HG03095 (cell line): ENCODE data around the gene FZD10.

Experiments
- ATAC-seq: cut with Tn5 transposase; IDR thresholded peaks from one replicate; pipeline ENCODE4 v1.9.1; 2021; ENCODE audit warnings: moderate library complexity; ENCODE audit not compliant: unreplicated experiment

Gene FZD10

GRCh38 chr12:130131025-130131424 lies 31.2 kb upstream of the FZD10 start:
- ATAC-seq: no peak

DNA sequence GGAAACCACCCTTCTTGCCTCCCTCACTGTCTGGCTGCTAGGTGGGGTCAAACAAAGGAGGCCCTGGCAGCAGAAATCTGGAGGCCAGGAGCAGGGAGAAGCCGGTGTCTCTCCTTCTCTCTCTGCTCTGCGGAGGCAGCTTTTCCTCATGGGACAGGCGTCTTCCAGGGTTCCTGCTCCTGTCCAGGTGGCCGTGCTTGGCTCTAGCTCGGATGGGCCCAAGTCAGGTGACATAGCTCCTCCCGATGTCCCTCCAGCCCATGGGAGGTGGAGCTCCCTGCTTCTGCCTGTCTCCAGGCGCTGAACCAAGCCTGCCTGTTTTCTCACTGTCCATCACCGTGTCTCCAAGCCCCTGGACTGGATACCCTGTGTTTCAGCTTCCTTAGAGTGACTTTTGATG lies 30.5 kb upstream of the FZD10 start:
- no peak for ATAC-seq

DNA sequence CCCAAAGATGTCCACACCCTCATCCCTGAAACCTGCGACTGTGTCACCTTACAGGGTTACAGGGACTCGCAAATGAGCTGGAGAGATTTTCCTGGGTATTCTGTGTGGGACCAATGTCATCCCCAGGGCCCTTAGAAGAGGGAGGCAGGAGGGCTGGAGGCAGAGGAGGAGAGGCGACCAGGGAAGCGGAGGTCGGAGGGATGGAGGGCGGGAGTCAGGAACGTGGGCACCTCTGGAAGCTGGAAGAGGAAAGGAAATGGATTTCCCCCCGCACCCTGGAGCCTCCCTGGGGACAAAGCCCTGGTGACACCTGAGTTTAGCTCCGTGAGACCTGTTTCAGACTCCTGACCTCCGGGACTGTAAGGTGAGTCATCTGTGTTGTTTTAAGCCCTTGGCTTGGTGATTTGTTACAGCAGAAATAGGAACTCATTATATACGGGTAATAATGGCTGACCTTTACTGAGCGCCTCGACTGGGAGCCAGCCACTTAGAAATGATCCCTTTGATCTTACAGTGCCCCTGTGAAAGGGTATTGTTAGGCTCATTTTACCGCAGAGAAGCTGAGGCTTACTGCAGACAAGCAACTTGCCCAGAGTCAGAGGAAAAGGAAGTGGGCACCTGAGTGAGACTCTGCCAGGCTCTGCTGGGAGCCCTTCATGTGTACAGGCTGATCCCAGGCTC lies 29.3 kb upstream of the FZD10 start:
- no peak for ATAC-seq

DNA sequence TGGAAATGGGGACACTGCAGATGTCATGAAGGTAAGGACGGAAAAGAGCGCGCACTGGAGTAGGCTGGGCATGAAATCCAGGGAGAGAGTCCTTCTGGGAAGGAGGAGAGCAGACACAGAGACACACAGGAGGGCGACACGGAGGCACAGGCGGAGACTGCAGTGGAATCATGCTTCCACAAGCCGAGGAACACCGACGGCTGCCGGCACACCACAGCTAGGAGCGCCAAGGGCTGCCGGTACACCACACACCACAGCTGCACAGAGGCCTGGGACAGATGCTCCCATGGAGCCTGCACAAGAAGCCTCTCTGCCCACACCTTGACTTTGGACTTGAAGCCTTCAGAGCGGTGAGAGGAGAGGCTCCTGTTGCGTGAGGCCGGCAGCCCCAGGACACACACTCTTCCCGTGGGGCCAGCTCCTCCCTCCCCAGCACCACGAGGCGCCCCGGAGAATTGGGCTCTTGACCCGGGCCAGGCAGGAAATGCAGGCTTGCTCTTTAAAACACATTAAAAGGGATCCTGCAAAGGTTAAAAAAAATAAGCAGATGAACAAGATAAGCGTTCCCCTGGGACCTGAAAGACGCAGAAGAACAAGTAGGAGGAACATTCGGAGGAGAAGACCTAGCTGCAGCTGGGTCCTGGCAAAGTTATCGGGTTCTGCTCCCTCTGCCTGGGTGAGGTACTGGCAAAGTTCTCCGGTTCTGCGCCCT lies 28.3 kb upstream of the FZD10 start:
- no peak for ATAC-seq

DNA sequence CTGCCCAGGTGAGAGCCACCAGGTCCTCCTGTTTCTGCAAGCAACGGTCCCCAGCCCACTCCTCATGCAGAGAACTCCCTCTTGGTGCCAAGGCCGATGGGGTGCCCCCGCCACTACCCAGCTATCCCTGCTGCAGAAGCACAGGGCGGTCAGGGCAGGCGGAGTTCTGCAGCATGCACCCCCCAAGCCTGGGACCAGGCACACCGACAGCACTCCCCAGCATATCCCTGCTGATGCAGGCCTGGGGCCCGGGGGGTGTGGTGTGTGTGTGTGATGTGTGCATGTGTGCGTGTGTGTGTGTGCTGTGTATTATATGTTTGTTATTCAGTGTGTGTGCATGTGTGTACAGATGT lies 27.7 kb upstream of the FZD10 start:
- no peak for ATAC-seq

- ATAC-seq: no peak
These were observed 25.7 kb upstream of the FZD10 start for GRCh38 chr12:130136509-130137039.

DNA sequence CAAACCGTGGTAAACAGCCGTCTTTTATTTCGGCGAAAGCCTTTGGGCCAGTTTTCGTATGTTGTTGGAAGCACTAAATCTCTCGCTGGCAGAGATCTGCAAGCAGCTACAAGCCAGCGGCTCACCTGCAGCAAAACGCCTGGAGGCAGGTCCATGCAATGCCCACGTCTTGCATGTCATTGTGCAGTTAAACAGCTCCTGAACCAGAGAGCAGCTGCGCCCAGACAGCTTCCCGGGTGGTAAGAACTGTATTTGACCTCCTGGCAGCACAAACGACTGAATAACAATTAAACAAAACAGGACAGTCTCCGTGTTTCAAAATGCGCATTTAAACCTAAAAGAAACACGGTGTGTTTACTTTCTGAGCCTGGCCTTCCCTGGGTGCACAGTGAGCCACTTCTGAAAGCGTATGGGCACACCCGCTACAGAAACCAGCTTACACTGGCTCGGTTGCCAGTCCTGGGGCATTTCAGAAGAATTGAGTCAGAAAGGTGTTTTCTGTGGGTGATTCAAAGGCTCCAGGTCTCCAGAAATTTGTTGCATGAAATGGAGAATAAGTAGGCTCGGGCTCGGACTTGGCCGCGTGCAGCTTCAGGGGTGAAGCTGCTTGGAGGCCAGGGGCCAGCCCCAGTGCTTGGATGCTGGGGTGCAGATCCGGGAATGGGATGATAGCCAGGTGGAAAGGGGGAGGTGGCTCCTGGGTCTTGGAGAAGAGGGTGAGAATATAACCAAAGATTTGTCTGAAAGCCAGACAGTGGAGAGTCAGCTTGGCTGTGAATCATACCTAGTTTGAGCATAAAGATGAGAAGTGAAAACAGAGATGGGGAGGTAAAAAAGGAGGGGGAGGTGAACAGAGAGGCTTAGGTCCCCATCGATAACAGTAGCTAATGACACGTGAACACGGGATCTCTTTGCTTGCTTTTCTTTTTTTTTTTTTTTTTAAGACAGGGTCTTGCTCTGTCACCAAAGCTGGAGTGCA lies 24.9 kb upstream of the FZD10 start:
- no peak for ATAC-seq

DNA sequence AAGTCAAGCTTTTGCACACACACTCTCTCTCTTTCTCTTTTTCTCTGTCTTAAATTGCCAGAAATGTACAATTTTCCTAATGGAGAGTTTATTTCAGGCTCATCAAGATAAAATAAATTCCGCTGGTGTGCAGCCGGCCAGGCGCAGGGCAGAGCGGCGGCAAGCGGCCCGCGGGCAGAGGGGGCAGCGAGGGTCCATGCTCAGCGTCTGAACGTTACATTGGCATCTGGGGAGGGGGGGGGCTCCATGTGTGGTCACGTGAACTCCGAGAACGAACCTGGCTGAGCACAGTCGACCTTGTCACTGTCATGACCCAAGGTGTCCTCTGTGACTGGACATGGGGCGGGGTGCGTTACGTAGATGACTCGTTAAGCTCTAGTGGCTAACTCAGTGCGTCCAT lies 23.8 kb upstream of the FZD10 start:
- ATAC-seq: no peak

DNA sequence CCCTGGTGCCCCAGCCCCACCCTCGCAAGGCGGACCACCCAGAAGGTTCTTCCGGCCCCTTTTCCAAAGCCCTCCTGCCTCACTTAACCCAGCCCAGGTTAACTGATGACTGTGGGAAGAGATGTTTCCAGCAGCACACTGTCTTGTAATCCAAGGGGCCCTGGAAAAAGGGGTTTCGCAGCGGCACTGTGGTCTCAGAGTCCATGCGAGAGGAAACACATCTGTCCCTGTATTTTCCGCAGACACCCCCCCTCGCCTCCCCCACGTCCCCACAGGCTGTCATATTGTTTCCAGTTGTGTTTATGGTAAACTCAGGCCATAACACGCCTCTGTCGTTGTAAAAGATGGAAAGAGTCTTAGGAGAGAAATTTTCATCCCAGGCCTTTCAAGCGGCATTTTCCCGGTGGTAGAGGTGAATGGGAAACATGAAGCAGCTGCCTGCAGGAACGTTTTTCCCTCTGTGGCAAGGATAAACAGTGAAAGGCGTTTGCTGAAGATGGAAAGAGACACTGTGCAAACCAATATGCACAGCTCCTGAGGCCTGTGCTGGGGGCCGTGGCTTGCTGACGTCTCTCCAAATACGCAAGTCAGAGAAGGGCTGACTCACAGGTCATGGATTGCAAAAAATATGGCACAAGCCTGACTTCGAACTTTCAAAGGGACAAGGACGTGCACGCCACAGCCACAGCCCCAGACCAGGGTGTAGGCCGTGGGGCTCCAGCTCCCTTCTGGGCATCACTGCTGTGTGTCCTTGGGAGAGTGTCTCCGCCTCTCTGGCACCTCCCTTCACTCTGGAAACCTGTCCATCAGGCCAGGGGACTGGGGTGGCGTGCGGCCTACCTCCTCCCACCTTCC lies 22.5 kb upstream of the FZD10 start:
- ATAC-seq: no peak

DNA sequence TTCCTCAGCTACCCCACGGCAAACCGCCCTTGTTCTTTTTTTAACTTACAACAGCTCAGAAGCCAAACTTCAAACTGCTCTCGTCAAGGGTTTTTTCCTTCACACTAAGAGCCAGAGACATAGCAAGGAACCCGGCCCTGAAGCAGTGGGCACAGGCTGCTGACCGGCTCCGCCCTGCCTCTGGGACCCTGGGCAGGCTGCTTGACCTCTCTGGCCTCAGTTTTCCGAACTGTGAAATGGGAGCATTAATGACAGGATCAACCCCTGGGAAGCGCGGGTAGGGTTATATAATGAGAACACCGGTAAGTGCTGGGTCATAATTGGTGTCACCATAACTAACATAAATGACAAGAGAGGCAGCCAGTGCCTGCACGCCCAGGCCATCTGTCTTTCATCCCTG lies 21.2 kb upstream of the FZD10 start:
- no peak for ATAC-seq

GRCh38 chr12:130141901-130142683 lies 20.2 kb upstream of the FZD10 start:
- ATAC-seq: no peak

DNA sequence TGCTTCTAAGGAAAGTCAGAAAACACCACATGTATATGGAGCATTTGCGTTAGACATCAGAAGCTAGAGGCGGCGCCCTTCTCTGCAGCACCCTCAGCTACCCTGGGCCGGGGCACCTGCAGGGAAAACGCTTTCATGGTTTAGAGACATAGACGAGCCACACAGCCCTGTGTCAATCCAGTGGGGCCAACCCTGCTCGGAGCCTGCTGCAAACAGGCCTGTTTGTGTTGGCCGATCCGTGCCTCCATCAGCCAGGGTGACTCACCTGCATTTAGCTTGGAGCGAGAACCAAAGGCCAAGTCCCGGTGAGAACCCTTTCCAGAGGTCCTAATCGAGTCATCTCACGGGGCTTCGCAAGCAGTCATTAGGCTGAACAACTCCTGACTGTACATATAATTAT lies 19.5 kb upstream of the FZD10 start:
- ATAC-seq: no peak

DNA sequence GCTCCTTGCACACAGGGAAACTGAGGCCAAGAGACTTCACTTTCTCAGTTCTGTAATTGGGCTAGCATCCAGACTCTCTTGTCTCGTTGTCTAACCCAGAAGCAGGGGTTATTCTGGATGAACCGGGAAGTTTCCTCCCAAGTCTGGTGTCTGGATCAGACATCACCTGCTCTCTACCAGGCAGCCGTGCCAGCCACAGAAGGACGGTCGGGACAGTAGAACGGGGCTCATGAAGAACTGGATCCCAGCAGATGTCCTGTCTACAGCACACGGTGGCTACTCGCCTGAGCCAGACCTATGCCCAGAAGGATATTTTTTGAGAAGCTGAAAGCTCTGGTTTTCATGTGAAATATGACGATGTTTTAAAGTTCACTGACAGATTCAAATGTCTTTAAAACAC lies 19.1 kb upstream of the FZD10 start:
- ATAC-seq: no peak

DNA sequence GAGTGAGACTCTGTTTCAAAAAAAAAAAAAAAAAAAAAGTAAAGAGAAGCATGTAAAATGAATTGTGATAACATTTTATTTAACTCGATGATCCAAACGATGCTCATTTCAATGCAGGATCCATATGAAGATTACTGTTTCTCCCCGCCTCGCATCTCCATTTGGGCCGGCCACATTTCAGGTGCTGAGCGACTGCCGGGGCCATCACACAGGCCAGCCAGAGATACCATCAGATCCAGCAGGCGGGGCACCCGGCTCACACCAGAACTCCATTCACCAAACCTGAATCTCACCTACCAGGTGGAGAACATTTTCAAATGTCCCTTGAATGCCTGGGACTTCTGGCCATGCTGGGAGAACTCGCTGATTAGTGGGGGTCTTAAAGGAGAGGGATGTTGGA lies 18.0 kb upstream of the FZD10 start:
- ATAC-seq: no peak

GRCh38 chr12:130145731-130146130 lies 16.5 kb upstream of the FZD10 start:
- no peak for ATAC-seq

DNA sequence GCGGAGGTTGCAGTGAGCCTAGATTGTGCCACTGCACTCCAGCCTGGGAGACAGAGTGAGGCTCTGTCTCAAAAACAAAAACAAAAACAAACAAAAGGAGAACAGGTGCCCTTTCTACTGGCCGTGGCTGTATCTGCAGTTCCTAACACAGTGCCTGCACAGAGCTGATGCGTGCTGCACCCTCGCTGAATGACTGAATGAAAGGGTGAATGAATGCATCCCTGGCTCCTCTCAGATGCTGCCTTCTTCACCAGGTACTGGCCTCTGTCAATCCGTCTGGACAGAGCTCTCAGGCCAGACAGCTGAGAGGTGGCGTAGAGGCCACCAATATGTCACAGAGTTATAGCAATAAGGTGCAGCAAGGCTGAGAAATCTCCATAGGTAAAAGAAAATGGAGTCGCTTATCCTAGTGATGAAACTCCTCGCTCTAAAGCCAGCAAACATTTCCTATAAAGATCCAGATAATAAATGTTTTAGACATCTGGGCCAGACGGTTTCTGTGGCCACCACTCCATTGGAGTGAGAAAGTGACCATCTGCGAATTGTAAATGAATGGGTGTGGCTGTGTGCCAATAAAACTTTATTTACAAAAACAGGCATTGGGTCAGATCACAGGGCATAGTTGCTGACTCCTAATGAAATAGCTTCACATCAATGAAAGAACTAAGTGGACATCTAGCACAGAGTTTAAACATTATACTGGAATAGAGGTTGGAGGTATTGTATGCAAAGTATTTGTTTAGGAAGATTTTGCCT lies 15.9 kb upstream of the FZD10 start:
- ATAC-seq: no peak

DNA sequence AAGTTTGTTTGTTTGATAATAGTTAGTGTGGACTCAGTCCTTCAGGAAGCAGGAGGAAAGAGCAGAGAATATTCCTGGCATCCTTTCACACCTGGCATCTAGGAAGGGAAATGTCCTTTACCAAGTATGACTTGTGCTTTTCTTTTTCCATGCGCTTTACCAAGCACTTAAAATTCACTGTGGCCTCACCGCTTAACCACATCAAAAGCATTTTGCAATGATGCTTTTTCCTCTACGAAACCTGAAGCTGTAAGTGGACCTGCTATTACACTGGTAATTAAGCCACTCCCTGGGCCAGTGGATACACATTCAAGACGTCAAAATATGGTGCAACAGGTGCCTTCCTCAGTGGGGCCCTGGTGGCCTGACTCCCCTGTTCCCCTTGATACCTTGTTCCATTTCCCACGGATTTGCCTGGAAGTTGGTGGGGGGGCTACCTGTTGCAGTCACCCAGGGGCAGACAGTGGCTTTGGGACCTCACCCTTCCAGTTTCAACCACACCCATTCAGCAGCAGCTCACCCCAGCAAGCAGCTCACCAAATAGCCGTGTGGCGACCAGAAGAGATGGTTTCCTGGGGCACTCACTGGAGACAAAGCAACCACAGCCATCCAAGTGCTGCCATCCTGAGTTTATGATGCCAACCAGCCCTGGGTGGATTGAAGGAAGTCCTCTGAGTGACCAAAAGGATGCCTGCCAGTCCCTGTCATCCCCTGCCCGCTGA lies 14.2 kb upstream of the FZD10 start:
- ATAC-seq: no peak

- no peak for ATAC-seq
These were observed 10.4 kb upstream of the FZD10 start for GRCh38 chr12:130151846-130152245.
